Measurements from ENCODE around the gene C2CD2.

C2CD2 gene

GRCh38 chr21:41883582-41883981, 70.2 kb downstream of the C2CD2 start:
- peaks cover 39% of the 10 kb centered on the region for H3K4me1 ChIP-seq (ENCODE audit: control insufficient read depth, low read length)
- no peaks in the 10 kb centered on the region for H3K9me3 ChIP-seq (ENCODE audit: control insufficient read depth, insufficient read depth, low read length)
- no peak overlapping the region for H3K4me2 ChIP-seq (ENCODE audit: low read length)
- H3K36me3 ChIP-seq (ENCODE audit: control insufficient read depth, low read length): peaks cover 4% of the 10 kb centered on the region; the same call in 1 of the 2 replicates
- H3K79me2 ChIP-seq (ENCODE audit: control insufficient read depth, low read length): peaks cover 13% of the 10 kb centered on the region
- TF ChIP-seq CTCF (IDR thresholded peaks at IDR 0.05; ENCODE audit: low read depth, low read length, poor library complexity, severe bottlenecking): no peak
- TF ChIP-seq EZH2phosphoT487 (IDR thresholded peaks at IDR 0.05; ENCODE audit: borderline replicate concordance, low read length): no peak
- H3F3A ChIP-seq (ENCODE audit: control insufficient read depth, insufficient read depth): peaks cover 10% of the 10 kb centered on the region
- H3K9me2 ChIP-seq (replicated peaks; ENCODE audit: control insufficient read depth, low read length): no peaks in the 10 kb centered on the region
- H3K4me3 ChIP-seq (ENCODE audit: low read length): no peak overlapping the region
- no peaks in the 10 kb centered on the region for H3K27me3 ChIP-seq (ENCODE audit: control insufficient read depth, low read length)
- no peak overlapping the region for H3K27ac ChIP-seq (ENCODE audit: low read depth, low read length)
- H4K20me1 ChIP-seq (ENCODE audit: control insufficient read depth, insufficient read depth, low read depth, low read length): no peaks in the 10 kb centered on the region

GRCh38 chr21:41881051-41881450, 72.8 kb downstream of the C2CD2 start:
- H3K4me2 ChIP-seq (ENCODE audit: low read length): no peak overlapping the region

GRCh38 chr21:41880153-41880552, 73.7 kb downstream of the C2CD2 start:
- peak overlapping the region; percentile 92 for H3K4me3 ChIP-seq (ENCODE audit: low read length)
- TF ChIP-seq CTCF (IDR thresholded peaks at IDR 0.05; ENCODE audit: low read depth, low read length, poor library complexity, severe bottlenecking): no peak
- no peak for TF ChIP-seq EZH2phosphoT487 (IDR thresholded peaks at IDR 0.05; ENCODE audit: borderline replicate concordance, low read length)
- H3K9me2 ChIP-seq (replicated peaks; ENCODE audit: control insufficient read depth, low read length): no peaks in the 10 kb centered on the region
- no peaks in the 10 kb centered on the region for H3K27me3 ChIP-seq (ENCODE audit: control insufficient read depth, low read length)
- H3F3A ChIP-seq (ENCODE audit: control insufficient read depth, insufficient read depth): peaks cover 40% of the 10 kb centered on the region
- H4K20me1 ChIP-seq (ENCODE audit: control insufficient read depth, insufficient read depth, low read depth, low read length): no peaks in the 10 kb centered on the region
- peaks cover 53% of the 10 kb centered on the region for H3K4me1 ChIP-seq (ENCODE audit: control insufficient read depth, low read length)
- H3K4me2 ChIP-seq (ENCODE audit: low read length): peak overlapping the region; percentile 89
- H3K27ac ChIP-seq (ENCODE audit: low read depth, low read length): peak overlapping the region; percentile 78
- H3K79me2 ChIP-seq (ENCODE audit: control insufficient read depth, low read length): peaks cover 41% of the 10 kb centered on the region
- peaks cover 8% of the 10 kb centered on the region; the same call in 1 of the 2 replicates for H3K36me3 ChIP-seq (ENCODE audit: control insufficient read depth, low read length)
- no peaks in the 10 kb centered on the region for H3K9me3 ChIP-seq (ENCODE audit: control insufficient read depth, insufficient read depth, low read length)

More at GRCh38 chr21:41881051-41881450, 72.8 kb downstream of the C2CD2 start:
- Histone ChIP-seq H3K9me3 (ENCODE audit: control insufficient read depth, insufficient read depth, low read length) (no peaks in the 10 kb centered on the region), H3F3A (ENCODE audit: control insufficient read depth, insufficient read depth) (peaks cover 31% of the 10 kb centered on the region), H3K4me1 (ENCODE audit: control insufficient read depth, low read length) (peaks cover 53% of the 10 kb centered on the region), H3K79me2 (ENCODE audit: control insufficient read depth, low read length) (peaks cover 32% of the 10 kb centered on the region), H3K4me3 (ENCODE audit: low read length) (no peak overlapping the region), H4K20me1 (ENCODE audit: control insufficient read depth, insufficient read depth, low read depth, low read length) (no peaks in the 10 kb centered on the region), H3K9me2 (replicated peaks; ENCODE audit: control insufficient read depth, low read length) (no peaks in the 10 kb centered on the region), H3K36me3 (ENCODE audit: control insufficient read depth, low read length) (peaks cover 8% of the 10 kb centered on the region; the same call in 1 of the 2 replicates), H3K27ac (ENCODE audit: low read depth, low read length) (no peak overlapping the region), H3K27me3 (ENCODE audit: control insufficient read depth, low read length) (no peaks in the 10 kb centered on the region)
- TF ChIP-seq EZH2phosphoT487 (IDR thresholded peaks at IDR 0.05; ENCODE audit: borderline replicate concordance, low read length) (no peak), CTCF (IDR thresholded peaks at IDR 0.05; ENCODE audit: low read depth, low read length, poor library complexity, severe bottlenecking) (no peak)
